Stimulated activated CD4-positive, alpha-beta T cell treated with anti-CD3 and anti-CD28 coated beads, Interleukin-1b, Interleukin-23, amount 100 ng/mL, for 1 hour (primary cell): ENCODE results near the gene ABCA4.
"Not testable (repeated sequence)": the region's sequence is repeated elsewhere in the genome, so short reads cannot be mapped to it uniquely, and the experiment has no call there.

Source experiments
- DNase-seq, 2 donors: peaks; one replicate each; pipeline ENCODE4 v3.0.0-alpha.2; 2020; ENCODE audit warnings: low read depth in 2 of 2

ABCA4 gene

GRCh38 chr1:94120991-94121390 is at the start of gene ABCA4:
Gene ABCA4 (minus strand): TSS chr1:94121148. CDS start chr1:94121045, 103 bp downstream.
- no peak for DNase-seq

- DNase-seq, result no peak
Observed at GRCh38 chr1:94169126-94169525, 48.2 kb upstream of the ABCA4 start.

- DNase-seq, result no peak
Observed at GRCh38 chr1:94165843-94166242, 44.9 kb upstream of the ABCA4 start.

- not testable (repeated sequence) for DNase-seq
Observed at GRCh38 chr1:94164885-94165284, 43.9 kb upstream of the ABCA4 start.

- not testable (repeated sequence) for DNase-seq
Observed at GRCh38 chr1:94164121-94164520, 43.2 kb upstream of the ABCA4 start.

GRCh38 chr1:94163249-94163648 is 42.3 kb upstream of the ABCA4 start:
- DNase-seq, result not testable (repeated sequence)

- no peak for DNase-seq
Observed at GRCh38 chr1:94160811-94161210, 39.9 kb upstream of the ABCA4 start.

GRCh38 chr1:94156096-94156625 is 35.2 kb upstream of the ABCA4 start:
- DNase-seq, result no peak

- no peak for DNase-seq
Observed at GRCh38 chr1:94154989-94155388, 34.0 kb upstream of the ABCA4 start.

- no peak for DNase-seq
Observed at GRCh38 chr1:94153133-94153532, 32.2 kb upstream of the ABCA4 start.

GRCh38 chr1:94149166-94149565 is 28.2 kb upstream of the ABCA4 start:
- DNase-seq, result not testable (repeated sequence)

- no peak for DNase-seq
Observed at GRCh38 chr1:94146273-94146672, 25.3 kb upstream of the ABCA4 start.

GRCh38 chr1:94144836-94145235 is 23.9 kb upstream of the ABCA4 start:
- DNase-seq, result no peak

- no peak for DNase-seq
Observed at GRCh38 chr1:94143809-94144176, 22.8 kb upstream of the ABCA4 start.

- DNase-seq, result no peak
Observed at GRCh38 chr1:94143173-94143808, 22.3 kb upstream of the ABCA4 start.

- no peak for DNase-seq
Observed at GRCh38 chr1:94142583-94142982, 21.6 kb upstream of the ABCA4 start.

- DNase-seq, result no peak
Observed at GRCh38 chr1:94142022-94142421, 21.1 kb upstream of the ABCA4 start.

GRCh38 chr1:94132111-94132510 is 11.2 kb upstream of the ABCA4 start:
- DNase-seq, result no peak

GRCh38 chr1:94130851-94131595 is 10.1 kb upstream of the ABCA4 start:
- DNase-seq, result no peak

- DNase-seq, result no peak
Observed at GRCh38 chr1:94126651-94127050, 5.7 kb upstream of the ABCA4 start.

- no peak for DNase-seq
Observed at GRCh38 chr1:94125551-94126514, 4.9 kb upstream of the ABCA4 start.

- DNase-seq, result no peak
Observed at GRCh38 chr1:94124538-94124937, 3.6 kb upstream of the ABCA4 start.
